HepG2 (cell line): ENCODE results near the gene LSM3. TPM values are rescaled to one million over a fixed set of nuclear protein-coding genes. Genes with fewer than 3 reads are reported as not detected.

Source experiments
- HOXD1 ChIP-seq: sonication (generic); formaldehyde crosslinking; IDR thresholded peaks from 2 replicates; pipeline ENCODE4 v1.5.0; 2020; ENCODE audit warnings: missing genetic modification reagents
- MEIS1 ChIP-seq: sonication (generic); formaldehyde crosslinking; IDR thresholded peaks from 2 replicates; pipeline ENCODE4 v1.9.0; 2021; ENCODE audit warnings: mild to moderate bottlenecking, missing genetic modification reagents, moderate library complexity, borderline replicate concordance
- NFYC ChIP-seq: IDR thresholded peaks from 2 replicates; pipeline ENCODE4 v1.6.1; 2016; ENCODE audit warnings: missing genetic modification reagents, missing compliant biosample characterization
- SMAD9 ChIP-seq: sonication (generic); formaldehyde crosslinking; IDR thresholded peaks from 2 replicates; pipeline ENCODE4 v1.5.1; 2020; ENCODE audit warnings: mild to moderate bottlenecking, missing genetic modification reagents
- TBX2 ChIP-seq: sonication (generic); formaldehyde crosslinking; IDR thresholded peaks from 2 replicates; pipeline ENCODE4 v1.5.0; 2020; ENCODE audit warnings: missing genetic modification reagents, mild to moderate bottlenecking, borderline replicate concordance
- ZBTB10 ChIP-seq: sonication (generic); formaldehyde crosslinking; IDR thresholded peaks from 2 replicates; pipeline ENCODE4 v1.4.0; 2020; ENCODE audit warnings: missing genetic modification reagents, borderline replicate concordance
- ZBTB40 ChIP-seq, 2 experiments: fragments of 450-650 bp in 1 of 2; sonication (generic) in 1 of 2; formaldehyde crosslinking in 1 of 2; IDR thresholded peaks; 2 replicates each; pipeline versions ENCODE4 v1.6.1 to v1.8.0; 2016 to 2022; ENCODE audit warnings: antibody characterized with exemption in 1 of 2, mild to moderate bottlenecking in 1 of 2, missing genetic modification reagents in 1 of 2
- ZNF253 ChIP-seq: sonication (generic); formaldehyde crosslinking; IDR thresholded peaks from 2 replicates; pipeline ENCODE4 v1.8.0; 2022; ENCODE audit warnings: mild to moderate bottlenecking, missing genetic modification reagents, borderline replicate concordance
- ZNF572 ChIP-seq: sonication (generic); formaldehyde crosslinking; IDR thresholded peaks from 2 replicates; pipeline ENCODE4 v1.5.1; 2020; ENCODE audit warnings: mild to moderate bottlenecking, missing genetic modification reagents
- ZNF746 ChIP-seq: sonication (generic); formaldehyde crosslinking; IDR thresholded peaks from 2 replicates; pipeline ENCODE4 v1.8.0; 2022; ENCODE audit warnings: mild to moderate bottlenecking, missing genetic modification reagents
- polyA plus RNA-seq, 8 experiments: library from polyadenylated mRNA; depleted of rRNA in 3 of 8; stranded (reverse) in 7 of 8; unstranded in 1 of 8; fragments of >200 nt; fragmentation: Illumina TruSeq in 4 of 8; extraction: Trizol in 4 of 8; gene quantifications; 2 replicates each; pipeline versions ENCODE4 v1.2.1 to v1.2.3, GENCODE V29; 2011 to 2016; ENCODE audit warnings: low read depth in 4 of 8, missing spikeins in 1 of 8, mixed read lengths in 1 of 8; ENCODE audit not compliant: insufficient read depth in 1 of 8
- total RNA-seq, 5 experiments: library from RNA; depleted of rRNA; stranded (reverse); fragments of >200 nt; fragmentation: Illumina TruSeq; extraction: Trizol; gene quantifications; 2 replicates each; pipeline ENCODE4 v1.2.3, GENCODE V29; 2016; ENCODE audit warnings: low read depth in 1 of 5
- TF ChIP-seq, protein P1 (sequence below): sonication (generic); formaldehyde crosslinking; conservative IDR thresholded peaks from 2 replicates; pipeline ENCODE4 v1.8.0; 2022; ENCODE audit warnings: mild to moderate bottlenecking, moderate library complexity, missing genetic modification reagents

Gene LSM3
- total and polyA plus RNA-seq, 2 of the 13 experiments (the other 11 are each of a cell fraction or from before 2014, with no cell fraction given): 5.1 to 19.4 TPM

DNA sequence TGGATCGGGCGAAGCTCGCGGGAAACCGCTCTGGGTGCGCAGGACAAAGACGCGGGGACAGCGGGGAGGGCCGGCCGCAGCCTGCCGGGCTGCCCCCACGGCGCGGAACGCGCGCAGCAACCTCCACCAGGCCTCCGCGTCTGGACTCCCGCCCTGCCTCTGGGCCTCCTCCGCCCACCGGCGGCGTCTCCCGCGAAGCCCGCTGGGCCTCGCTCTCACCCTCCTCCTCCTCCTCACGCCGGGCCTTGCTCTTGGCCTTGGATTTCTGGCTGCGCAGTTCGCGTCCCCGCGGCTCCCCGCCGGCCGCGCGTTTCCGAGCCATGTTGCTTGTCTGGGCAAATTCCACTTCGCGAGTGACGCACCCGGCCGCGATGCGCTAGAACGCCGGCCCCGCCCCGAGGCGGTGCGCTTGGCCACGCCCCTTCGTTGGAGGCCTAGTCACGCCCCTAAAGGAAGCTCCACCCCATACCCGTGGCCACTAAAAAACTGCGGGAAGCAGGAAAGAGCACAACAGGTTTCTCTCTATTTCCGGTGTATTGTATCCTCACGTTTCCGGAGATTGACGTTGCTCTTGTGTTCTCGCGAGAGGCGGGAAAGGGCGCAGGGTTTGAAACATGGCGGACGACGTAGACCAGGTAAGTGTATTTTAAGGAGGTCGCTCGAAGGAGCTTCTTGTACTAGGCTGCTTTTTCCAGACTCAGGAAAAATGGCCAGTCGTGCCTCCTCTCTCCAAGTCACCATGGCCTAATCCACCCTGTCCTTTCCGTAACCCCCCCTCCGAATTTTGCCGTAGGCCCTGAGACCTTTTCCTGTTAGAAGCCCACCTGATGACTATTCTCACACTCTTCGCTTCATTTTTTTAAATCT, at the start of gene LSM3, which contains the start of gene XPC (continued):
- peak; percentile 46 for TF ChIP-seq ZBTB40 (IDR thresholded peaks at IDR 0.05)
- TF ChIP-seq ZBTB40 (CRISPR knock-in tag; IDR thresholded peaks at IDR 0.05): peak; percentile 53; the same call in 1 of the 2 replicates
- 0 out of 2 replicates have a peak, but pooled peaks have one; percentile 72 for TF ChIP-seq MEIS1 (CRISPR knock-in tag)
- peak; percentile 80; the same call in 1 of the 2 replicates for TF ChIP-seq TBX2 (CRISPR knock-in tag)
- peak; percentile 62 for TF ChIP-seq NFYC (CRISPR knock-in tag)
- TF ChIP-seq, protein P1, sequence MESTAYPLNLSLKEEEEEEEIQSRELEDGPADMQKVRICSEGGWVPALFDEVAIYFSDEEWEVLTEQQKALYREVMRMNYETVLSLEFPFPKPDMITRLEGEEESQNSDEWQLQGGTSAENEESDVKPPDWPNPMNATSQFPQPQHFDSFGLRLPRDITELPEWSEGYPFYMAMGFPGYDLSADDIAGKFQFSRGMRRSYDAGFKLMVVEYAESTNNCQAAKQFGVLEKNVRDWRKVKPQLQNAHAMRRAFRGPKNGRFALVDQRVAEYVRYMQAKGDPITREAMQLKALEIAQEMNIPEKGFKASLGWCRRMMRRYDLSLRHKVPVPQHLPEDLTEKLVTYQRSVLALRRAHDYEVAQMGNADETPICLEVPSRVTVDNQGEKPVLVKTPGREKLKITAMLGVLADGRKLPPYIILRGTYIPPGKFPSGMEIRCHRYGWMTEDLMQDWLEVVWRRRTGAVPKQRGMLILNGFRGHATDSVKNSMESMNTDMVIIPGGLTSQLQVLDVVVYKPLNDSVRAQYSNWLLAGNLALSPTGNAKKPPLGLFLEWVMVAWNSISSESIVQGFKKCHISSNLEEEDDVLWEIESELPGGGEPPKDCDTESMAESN (CRISPR knock-in tag): peak; percentile 90
- TF ChIP-seq ZBTB10 (CRISPR knock-in tag): peak; percentile 59; the same call in 1 of the 2 replicates
- TF ChIP-seq ZNF572: no peak
- TF ChIP-seq HOXD1: peak; percentile 69
- peak; percentile 17; the same call in 1 of the 2 replicates for TF ChIP-seq SMAD9 (CRISPR knock-in tag)
- no peak for TF ChIP-seq ZNF253 (CRISPR knock-in tag)
- peak; percentile 72; the same call in 1 of the 2 replicates for TF ChIP-seq ZNF746 (CRISPR knock-in tag)
